Endothelial cell of umbilical vein (primary cell): ENCODE measurements around the gene HDAC4. TPM values are rescaled to one million over a fixed set of nuclear protein-coding genes. Genes with fewer than 3 reads are reported as not detected.

Source experiments
- BruUV-seq: library from RNA; stranded (reverse); fragments of 400-500 nt; replicated peaks from 2 replicates; lab custom pipeline; 2021; lab: Mats Ljungman, UMichigan
- CTCF ChIA-PET: fragments of 300-600, 350-600 bp; sonication (Branson Sonifier 250); formaldehyde crosslinking; loops from one replicate; lab custom pipeline; 2021; ENCODE audit warnings: antibody characterized with exemption, inconsistent platforms; lab: Charles Lee
- POLR2A ChIA-PET: fragments of 300-600, 350-600 bp; sonication (Branson Sonifier 250); formaldehyde crosslinking; loops from one replicate; lab custom pipeline; 2021; ENCODE audit warnings: antibody characterized with exemption, inconsistent platforms; lab: Charles Lee
- DNase-seq: peaks from one replicate; pipeline ENCODE4 v3.0.0-alpha.2; 2011; ENCODE audit warnings: low read depth, low spot score
- FAIRE-seq: peaks from 2 replicates; lab custom pipeline; 2011; peaks lifted over from hg19 to GRCh38; lab: Jason Lieb, UNC
- H2AFZ ChIP-seq: 2 replicates; pipeline ENCODE4 v1.6.0; 2012; ENCODE audit warnings: low read depth, low read length, control low read depth, inconsistent platforms
- H3K27ac ChIP-seq: 2 replicates; pipeline ENCODE4 v1.5.1; 2011; ENCODE audit warnings: low read depth, mild to moderate bottlenecking, control low read depth, low read length, moderate library complexity; ENCODE audit not compliant: insufficient read depth
- H3K27me3 ChIP-seq, 2 experiments: 2 replicates each; pipeline versions ENCODE4 v1.6.0 to v1.6.1; 2011; ENCODE audit warnings: low read length in 2 of 2, mixed read lengths in 1 of 2; ENCODE audit not compliant: control insufficient read depth in 2 of 2, insufficient read depth in 2 of 2
- H3K36me3 ChIP-seq, 2 experiments: 2 replicates in 1 of 2; 3 replicates in 1 of 2; pipeline ENCODE4 v1.5.1; 2011; ENCODE audit warnings: low read length in 2 of 2, mild to moderate bottlenecking in 1 of 2, moderate library complexity in 1 of 2; ENCODE audit not compliant: control insufficient read depth in 2 of 2, insufficient read depth in 2 of 2; ENCODE audit errors: extremely low read depth in 1 of 2
- H3K4me1 ChIP-seq: 3 replicates; pipeline ENCODE4 v1.5.1; 2011; ENCODE audit warnings: mild to moderate bottlenecking, low read length; ENCODE audit not compliant: control insufficient read depth, insufficient read depth; ENCODE audit errors: extremely low read depth
- H3K4me2 ChIP-seq: 2 replicates; pipeline ENCODE4 v1.6.1; 2011; ENCODE audit warnings: low read length, control low read depth, mixed read lengths; ENCODE audit not compliant: insufficient read depth
- H3K4me3 ChIP-seq, 3 experiments: fragments of 200-600 bp in 1 of 3; sonication (generic), shearing (Covaris generic) in 1 of 3; replicated peaks in 1 of 3; 2 replicates each; pipeline ENCODE4 v1.5.1; 2011 to 2016; ENCODE audit warnings: control low read depth in 3 of 3, low read length in 3 of 3, mild to moderate bottlenecking in 2 of 3, inconsistent platforms in 1 of 3, low read depth in 1 of 3, moderate library complexity in 1 of 3; ENCODE audit not compliant: insufficient read depth in 1 of 3
- H3K79me2 ChIP-seq: 2 replicates; pipeline ENCODE4 v1.6.0; 2012; ENCODE audit warnings: low read length, inconsistent platforms; ENCODE audit not compliant: control insufficient read depth, insufficient read depth
- H3K9ac ChIP-seq: replicated peaks from 2 replicates; pipeline ENCODE3; 2011; ENCODE audit warnings: low read length, control low read depth; ENCODE audit not compliant: insufficient read depth; ENCODE audit errors: extremely low read depth
- H3K9me1 ChIP-seq: replicated peaks from 3 replicates; pipeline ENCODE4 v1.6.0; 2011; ENCODE audit warnings: mild to moderate bottlenecking, low read length; ENCODE audit not compliant: control insufficient read depth, insufficient read depth; ENCODE audit errors: extremely low read depth
- H3K9me3 ChIP-seq: replicated peaks from 2 replicates; pipeline ENCODE4 v1.5.1; 2012; ENCODE audit warnings: low read length, inconsistent platforms; ENCODE audit not compliant: control insufficient read depth, insufficient read depth
- H4K20me1 ChIP-seq: replicated peaks from 2 replicates; pipeline ENCODE3; 2011; ENCODE audit warnings: mild to moderate bottlenecking, low read length; ENCODE audit not compliant: control insufficient read depth, insufficient read depth; ENCODE audit errors: extremely low read depth
- EZH2 ChIP-seq: IDR thresholded peaks from 2 replicates; pipeline ENCODE4 v1.6.1; 2012; ENCODE audit warnings: borderline replicate concordance, low read depth, mild to moderate bottlenecking, moderate library complexity, low read length, inconsistent platforms; ENCODE audit not compliant: severe bottlenecking
- FOS ChIP-seq: IDR thresholded peaks from 2 replicates; pipeline ENCODE4 v1.6.1; 2011; ENCODE audit warnings: mild to moderate bottlenecking, low read length, moderate library complexity, borderline replicate concordance; ENCODE audit not compliant: insufficient read depth
- GATA2 ChIP-seq: IDR thresholded peaks from 2 replicates; pipeline ENCODE4 v1.7.0; 2011; ENCODE audit warnings: low read depth, mild to moderate bottlenecking, moderate library complexity, mixed read lengths, low read length; ENCODE audit not compliant: insufficient read length, insufficient read depth
- JUN ChIP-seq: IDR thresholded peaks from 2 replicates; pipeline ENCODE4 v1.6.1; 2011; ENCODE audit warnings: borderline replicate concordance, low read depth; ENCODE audit not compliant: insufficient read length, insufficient read depth
- POLR2A ChIP-seq: IDR thresholded peaks from 2 replicates; pipeline ENCODE4 v1.6.1; 2012; ENCODE audit warnings: low read depth, mild to moderate bottlenecking, control low read depth, low read length
- POLR2AphosphoS5 ChIP-seq: IDR thresholded peaks from 2 replicates; pipeline ENCODE4 v1.6.1; 2012; ENCODE audit warnings: low read depth, mild to moderate bottlenecking, control low read depth, low read length, moderate library complexity; ENCODE audit not compliant: insufficient read depth
- dilution Hi-C: fragments of 300-500 bp; cut with MboI; formaldehyde crosslinking; loops from one replicate; pipeline ENCODE4 v1.15.0; 2019; ENCODE audit warnings: low sequenced_read_pairs; ENCODE audit not compliant: extremely low pct_ligation_motif_present
- intact Hi-C: fragments of 100-400 bp; cut with micrococcal nuclease; formaldehyde crosslinking; loops from one replicate; pipeline ENCODE4 v1.10.0; 2022
- polyA plus RNA-seq, 4 experiments: library from polyadenylated mRNA; depleted of rRNA in 3 of 4; stranded (reverse) in 3 of 4; unstranded in 1 of 4; fragments of >200 nt; gene quantifications; 2 replicates each; pipeline versions ENCODE4 v1.2.1 to v1.2.3, GENCODE V29; 2011 to 2012; ENCODE audit warnings: missing spikeins in 1 of 4
- total RNA-seq: library from RNA; stranded (reverse); gene quantifications from 2 replicates; pipeline ENCODE4 v1.2.3, GENCODE V29; 2021
- TF ChIP-seq, protein P1 (sequence below): IDR thresholded peaks from 2 replicates; pipeline ENCODE4 v1.6.1; 2011; ENCODE audit not compliant: insufficient read depth, insufficient read length

HDAC4 gene
- total and polyA plus RNA-seq, 2 donors (not counting 3 experiments of a cell fraction or from before 2014, with no cell fraction given), result 13.4 to 33.0 TPM

DNA sequence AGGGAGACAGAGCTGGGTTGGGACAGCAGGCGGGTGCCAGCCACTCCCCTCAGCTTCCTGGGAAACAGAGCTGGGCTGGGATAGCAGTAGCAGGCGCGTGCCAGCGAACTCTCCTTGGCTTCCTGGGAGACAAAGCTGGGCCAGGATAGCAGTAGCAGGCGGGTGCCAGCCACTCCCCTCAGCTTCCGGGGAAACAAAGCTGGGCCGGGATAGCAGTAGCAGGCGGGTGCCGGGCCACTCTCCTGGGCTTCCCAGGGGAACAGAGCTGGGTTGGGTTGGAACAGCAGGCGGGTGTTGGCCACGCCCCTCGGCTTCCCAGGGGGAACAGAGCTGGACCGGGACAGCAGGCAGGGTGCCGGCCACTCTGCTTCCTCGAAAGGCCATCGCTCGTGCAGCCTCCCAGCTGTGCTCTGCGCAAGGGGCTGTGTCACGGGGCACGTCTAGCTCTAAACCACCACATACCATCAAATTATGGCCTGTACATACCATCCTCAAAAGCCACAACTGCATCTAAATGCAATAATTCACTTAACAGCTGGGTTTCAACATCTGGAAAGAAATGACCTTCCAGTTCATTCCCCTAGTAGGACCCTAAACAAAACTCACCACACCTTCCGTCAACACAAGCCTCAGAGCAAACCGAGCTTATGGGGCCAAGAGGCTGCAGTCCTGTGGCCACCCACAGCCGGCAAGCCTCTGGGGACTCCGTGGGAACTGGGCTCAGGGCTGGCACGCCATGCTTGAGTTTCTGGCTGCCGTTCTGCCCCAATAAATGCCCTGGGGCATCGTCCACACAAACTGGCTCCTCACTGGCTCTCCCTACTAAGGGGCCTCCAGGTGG, 324.7 kb downstream of the HDAC4 start:
- dilution Hi-C loops, result no loop called here
- BruUV-seq, result no TSS peak
- peaks cover 0 to 9% of the 10 kb centered on the region in 2 experiments for H3K36me3 ChIP-seq
- H3K27me3 ChIP-seq, result no peaks in the 10 kb centered on the region
- no peaks in the 10 kb centered on the region for H3K79me2 ChIP-seq
- H3K9ac ChIP-seq, result no peak overlapping the region
- H3K27ac ChIP-seq, result no peak overlapping the region
- intact Hi-C loops, result no loop called here
- no peak for DNase-seq
- TF ChIP-seq EZH2, result no peak
- TF ChIP-seq JUN, result no peak
- no peak for TF ChIP-seq FOS
- TF ChIP-seq, protein P1, sequence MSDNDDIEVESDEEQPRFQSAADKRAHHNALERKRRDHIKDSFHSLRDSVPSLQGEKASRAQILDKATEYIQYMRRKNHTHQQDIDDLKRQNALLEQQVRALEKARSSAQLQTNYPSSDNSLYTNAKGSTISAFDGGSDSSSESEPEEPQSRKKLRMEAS, result no peak
- TF ChIP-seq GATA2, result no peak
- TF ChIP-seq POLR2AphosphoS5, result no peak
- TF ChIP-seq POLR2A, result no peak
- no peaks in the 10 kb centered on the region for H4K20me1 ChIP-seq
- no peaks in the 10 kb centered on the region for H3K4me1 ChIP-seq
- no peak overlapping the region for H3K4me3 ChIP-seq
- H2AFZ ChIP-seq, result no peak overlapping the region
- H3K4me2 ChIP-seq, result no peak overlapping the region
- no peak for FAIRE-seq
- H3K9me1 ChIP-seq, result no peaks in the 10 kb centered on the region
- POLR2A ChIA-PET, result no interaction called here
- no peaks in the 10 kb centered on the region for H3K9me3 ChIP-seq
- CTCF ChIA-PET, result no interaction called here
